ENCODE results near the gene PIK3CB. TPM values are rescaled to one million over a fixed set of nuclear protein-coding genes. Genes with fewer than 3 reads are reported as not detected.
A peak's percentile ranks its signal among the peaks of the same experiment; 100 is the strongest.

Gene PIK3CB
- total RNA-seq, 2 experiments from 2014 or later, result 23.0 to 26.4 TPM

DNA sequence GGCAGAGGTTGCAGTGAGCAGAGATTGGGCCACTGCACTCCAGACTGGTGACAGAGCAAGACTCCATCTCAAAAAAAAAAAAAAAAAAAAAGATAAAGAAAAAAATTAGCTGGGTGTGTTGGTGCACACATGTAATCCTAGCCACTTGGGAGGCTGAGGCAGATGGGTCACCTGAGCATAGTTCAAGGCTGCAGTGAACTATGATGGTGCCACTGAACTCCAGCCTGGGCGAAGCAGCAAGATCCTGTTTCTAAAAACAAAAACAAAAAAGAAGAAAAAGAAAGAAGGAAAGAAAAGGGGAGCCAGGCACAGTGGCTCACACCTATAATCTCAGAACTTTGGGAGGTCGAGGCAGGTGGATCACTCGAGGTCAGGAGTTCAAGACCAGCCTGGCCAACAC is 32.9 kb downstream of the PIK3CB start:
- CTCF ChIA-PET, result no interaction called here

DNA sequence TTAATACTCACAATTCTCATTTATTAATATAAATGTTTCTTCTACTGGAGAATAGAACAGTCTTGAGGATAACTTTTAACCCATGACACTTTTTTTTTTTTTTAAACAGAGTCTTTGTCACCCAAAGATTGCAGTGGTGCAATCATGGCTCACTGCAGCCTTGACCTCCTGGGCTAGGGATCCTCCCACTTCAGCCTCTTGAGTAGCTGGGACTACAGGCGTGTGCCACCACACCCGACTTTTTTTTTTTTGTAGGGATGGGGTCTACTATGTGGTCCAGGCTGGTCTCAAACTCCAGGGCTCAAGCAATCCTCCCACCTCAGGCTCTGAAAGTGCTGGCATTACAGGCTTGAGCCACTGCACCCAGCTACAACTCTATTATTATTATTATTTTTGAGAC is 34.5 kb downstream of the PIK3CB start:
- H3K9me3 ChIP-seq (ENCODE audit: control insufficient read depth in 1 of 2, insufficient read depth in 1 of 2, low read length in 2 of 2), result no peaks in the 10 kb centered on the region
- Mint-ChIP-seq H3K36me3 (ENCODE audit: low read depth) (peaks cover 25% of the 10 kb centered on the region), H3K4me3 (no peak overlapping the region), H3K9me3 (no peaks in the 10 kb centered on the region), H3K27me3 (no peaks in the 10 kb centered on the region), H3K27ac (peak overlapping the region; percentile 1), H3K4me1 (ENCODE audit: low read depth) (peaks cover 45% of the 10 kb centered on the region)
- CTCF ChIA-PET, result no interaction called here
- POLR2A ChIA-PET, result no interaction called here
- H3K36me3 ChIP-seq (ENCODE audit: insufficient read depth, low read length), result no peaks in the 10 kb centered on the region
- H3K27ac ChIP-seq (ENCODE audit: low read depth in 1 of 2, low read length in 2 of 2), result no peak overlapping the region
- DNase-seq (no peak), ATAC-seq (ENCODE audit: poor library complexity) (no peak)
- no peaks in the 10 kb centered on the region for H3K27me3 ChIP-seq (ENCODE audit: control insufficient read depth in 1 of 2, insufficient read depth in 2 of 2, low read length in 2 of 2)
- intact Hi-C loops (cut with DNase I, micrococcal nuclease), result no loop called here
- no peak overlapping the region for H3K4me3 ChIP-seq (ENCODE audit: low read length)
- H3K4me1 ChIP-seq (ENCODE audit: insufficient read depth, low read length), result peaks cover 2% of the 10 kb centered on the region
- TF ChIP-seq, protein P1, sequence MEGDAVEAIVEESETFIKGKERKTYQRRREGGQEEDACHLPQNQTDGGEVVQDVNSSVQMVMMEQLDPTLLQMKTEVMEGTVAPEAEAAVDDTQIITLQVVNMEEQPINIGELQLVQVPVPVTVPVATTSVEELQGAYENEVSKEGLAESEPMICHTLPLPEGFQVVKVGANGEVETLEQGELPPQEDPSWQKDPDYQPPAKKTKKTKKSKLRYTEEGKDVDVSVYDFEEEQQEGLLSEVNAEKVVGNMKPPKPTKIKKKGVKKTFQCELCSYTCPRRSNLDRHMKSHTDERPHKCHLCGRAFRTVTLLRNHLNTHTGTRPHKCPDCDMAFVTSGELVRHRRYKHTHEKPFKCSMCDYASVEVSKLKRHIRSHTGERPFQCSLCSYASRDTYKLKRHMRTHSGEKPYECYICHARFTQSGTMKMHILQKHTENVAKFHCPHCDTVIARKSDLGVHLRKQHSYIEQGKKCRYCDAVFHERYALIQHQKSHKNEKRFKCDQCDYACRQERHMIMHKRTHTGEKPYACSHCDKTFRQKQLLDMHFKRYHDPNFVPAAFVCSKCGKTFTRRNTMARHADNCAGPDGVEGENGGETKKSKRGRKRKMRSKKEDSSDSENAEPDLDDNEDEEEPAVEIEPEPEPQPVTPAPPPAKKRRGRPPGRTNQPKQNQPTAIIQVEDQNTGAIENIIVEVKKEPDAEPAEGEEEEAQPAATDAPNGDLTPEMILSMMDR (IDR thresholded peaks at IDR 0.05), result no peak

More for the DNA sequence above, 32.9 kb downstream of the PIK3CB start:
- DNase-seq (no peak), ATAC-seq (ENCODE audit: poor library complexity) (no peak)
- POLR2A ChIA-PET, result no interaction called here
- Histone ChIP-seq H3K4me3 (ENCODE audit: low read length) (no peak overlapping the region), H3K27me3 (ENCODE audit: control insufficient read depth in 1 of 2, insufficient read depth in 2 of 2, low read length in 2 of 2) (no peaks in the 10 kb centered on the region), H3K4me1 (ENCODE audit: insufficient read depth, low read length) (peaks cover 2% of the 10 kb centered on the region), H3K27ac (ENCODE audit: low read depth in 1 of 2, low read length in 2 of 2) (no peak overlapping the region), H3K9me3 (ENCODE audit: control insufficient read depth in 1 of 2, insufficient read depth in 1 of 2, low read length in 2 of 2) (no peaks in the 10 kb centered on the region), H3K36me3 (ENCODE audit: insufficient read depth, low read length) (no peaks in the 10 kb centered on the region)
- H3K9me3 Mint-ChIP-seq, result no peaks in the 10 kb centered on the region
- peaks cover 51% of the 10 kb centered on the region for H3K4me1 Mint-ChIP-seq (ENCODE audit: low read depth)
- H3K27me3 Mint-ChIP-seq, result no peaks in the 10 kb centered on the region
- peak overlapping the region; percentile 45 for H3K27ac Mint-ChIP-seq
- intact Hi-C loops (cut with DNase I, micrococcal nuclease), result no loop called here
- no peak overlapping the region for H3K4me3 Mint-ChIP-seq
- H3K36me3 Mint-ChIP-seq (ENCODE audit: low read depth), result peaks cover 25% of the 10 kb centered on the region
- TF ChIP-seq, protein P1 (IDR thresholded peaks at IDR 0.05), result no peak

DNA sequence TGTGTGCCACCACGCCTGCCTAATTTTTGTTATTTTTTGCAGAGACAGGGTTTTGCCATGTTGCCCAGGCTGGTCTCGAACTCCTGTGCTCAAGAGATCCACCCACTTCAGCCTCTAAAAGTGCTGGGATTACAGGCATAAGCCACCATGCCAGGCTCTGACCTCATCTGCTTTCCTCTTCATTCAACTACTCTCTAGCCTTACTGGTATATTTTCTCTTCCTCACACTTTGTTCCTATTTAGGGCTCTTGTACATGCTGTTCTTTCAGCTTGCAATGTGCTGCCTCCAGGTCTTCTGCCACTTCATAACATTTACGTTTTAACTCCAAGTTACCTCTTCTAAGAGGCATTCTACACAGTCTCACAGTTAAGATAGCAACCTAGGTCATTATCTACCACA is 34.9 kb downstream of the PIK3CB start:
- TF ChIP-seq, protein P1 (IDR thresholded peaks at IDR 0.05), result no peak
- CTCF ChIA-PET, result no interaction called here
- Histone ChIP-seq H3K27me3 (ENCODE audit: control insufficient read depth in 1 of 2, insufficient read depth in 2 of 2, low read length in 2 of 2) (no peaks in the 10 kb centered on the region), H3K36me3 (ENCODE audit: insufficient read depth, low read length) (no peaks in the 10 kb centered on the region), H3K9me3 (ENCODE audit: control insufficient read depth in 1 of 2, insufficient read depth in 1 of 2, low read length in 2 of 2) (no peaks in the 10 kb centered on the region), H3K27ac (ENCODE audit: low read depth in 1 of 2, low read length in 2 of 2) (no peak overlapping the region), H3K4me1 (ENCODE audit: insufficient read depth, low read length) (peaks cover 2% of the 10 kb centered on the region), H3K4me3 (ENCODE audit: low read length) (no peak overlapping the region)
- intact Hi-C loops (cut with DNase I, micrococcal nuclease), result no loop called here
- H3K27me3 Mint-ChIP-seq, result no peaks in the 10 kb centered on the region
- no peaks in the 10 kb centered on the region for H3K9me3 Mint-ChIP-seq
- peak overlapping the region; percentile 1 for H3K27ac Mint-ChIP-seq
- peaks cover 45% of the 10 kb centered on the region for H3K4me1 Mint-ChIP-seq (ENCODE audit: low read depth)
- DNase-seq (no peak), ATAC-seq (ENCODE audit: poor library complexity) (no peak)
- POLR2A ChIA-PET, result no interaction called here
- H3K36me3 Mint-ChIP-seq (ENCODE audit: low read depth), result peaks cover 27% of the 10 kb centered on the region
- no peak overlapping the region for H3K4me3 Mint-ChIP-seq
